ENCODE measurements around the gene CD151.

GRCh38 chr11:856397-856796 lies 23.6 kb downstream of the CD151 start:
- TF ChIP-seq ZNF274 (IDR thresholded peaks at IDR 0.05; ENCODE audit: low read depth, low read length) (no peak), SUZ12 (IDR thresholded peaks at IDR 0.05; ENCODE audit: extremely low read depth, insufficient read depth, insufficient read length) (no peak), YY1 (IDR thresholded peaks at IDR 0.05; ENCODE audit: insufficient read depth, insufficient read length) (no peak)

Measured in NT2/D1 (cell line).